Stomach smooth muscle (tissue), 2 donors: ENCODE data around the gene PTGFRN.
A peak's percentile ranks its signal among the peaks of the same experiment; 100 is the strongest.

Source experiments
- H3K27ac ChIP-seq: one replicate; pipeline ENCODE4 v1.7.0; 2013; ENCODE audit warnings: mild to moderate bottlenecking, low read length, inconsistent platforms
- H3K27me3 ChIP-seq, 2 donors: one replicate each; pipeline ENCODE4 v1.7.0; 2013; ENCODE audit warnings: low read length in 2 of 2; ENCODE audit not compliant: insufficient read depth in 2 of 2, control insufficient read depth in 1 of 2
- H3K36me3 ChIP-seq, 2 donors: one replicate each; pipeline ENCODE4 v1.7.0; 2013; ENCODE audit warnings: low read length in 2 of 2; ENCODE audit not compliant: control insufficient read depth in 2 of 2, insufficient read depth in 2 of 2
- H3K4me1 ChIP-seq: one replicate; pipeline ENCODE4 v1.7.0; 2013; ENCODE audit warnings: low read length; ENCODE audit not compliant: control insufficient read depth, insufficient read depth
- H3K4me3 ChIP-seq, 2 donors: one replicate each; pipeline ENCODE4 v1.7.0; 2013; ENCODE audit warnings: low read length in 2 of 2
- H3K9ac ChIP-seq, 2 donors: one replicate each; pipeline ENCODE4 v1.7.0; 2013; ENCODE audit warnings: low read length in 2 of 2, mild to moderate bottlenecking in 1 of 2
- H3K9me3 ChIP-seq, 2 donors: one replicate each; pipeline ENCODE4 v1.7.0; 2013; ENCODE audit warnings: low read length in 2 of 2; ENCODE audit not compliant: control insufficient read depth in 2 of 2
- donor health status: healthy.
- donor health status: Pancreatic carcinoma.

Gene PTGFRN

DNA sequence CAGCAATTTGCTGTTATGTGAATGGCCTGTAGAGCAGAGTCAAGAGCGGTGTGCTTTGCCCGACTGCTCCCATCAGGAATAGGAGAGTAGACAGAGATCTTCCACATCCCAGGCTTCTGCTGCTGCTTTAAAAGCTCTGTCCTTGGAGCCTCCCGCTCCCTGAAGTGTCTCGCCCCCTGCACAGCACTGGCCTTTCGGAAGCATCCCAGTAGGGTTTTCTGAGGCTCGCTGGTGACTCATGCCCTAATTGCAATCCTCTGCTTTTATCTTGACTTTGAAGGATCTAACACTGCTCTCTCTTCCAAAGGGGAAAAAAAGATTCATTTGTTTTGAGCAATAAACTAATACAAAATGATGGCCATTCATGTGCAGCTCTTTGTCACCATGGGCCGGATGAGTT lies 78.5 kb downstream of the PTGFRN start:
- peaks cover 3 to 8% of the 10 kb centered on the region in 2 donors for H3K36me3 ChIP-seq
- H3K9ac ChIP-seq: no peak overlapping the region
- H3K27me3 ChIP-seq: no peaks in the 10 kb centered on the region
- H3K27ac ChIP-seq: peak overlapping the region; percentile 71
- peaks cover 53% of the 10 kb centered on the region for H3K4me1 ChIP-seq
- no peaks in the 10 kb centered on the region for H3K9me3 ChIP-seq
- no peak overlapping the region for H3K4me3 ChIP-seq

DNA sequence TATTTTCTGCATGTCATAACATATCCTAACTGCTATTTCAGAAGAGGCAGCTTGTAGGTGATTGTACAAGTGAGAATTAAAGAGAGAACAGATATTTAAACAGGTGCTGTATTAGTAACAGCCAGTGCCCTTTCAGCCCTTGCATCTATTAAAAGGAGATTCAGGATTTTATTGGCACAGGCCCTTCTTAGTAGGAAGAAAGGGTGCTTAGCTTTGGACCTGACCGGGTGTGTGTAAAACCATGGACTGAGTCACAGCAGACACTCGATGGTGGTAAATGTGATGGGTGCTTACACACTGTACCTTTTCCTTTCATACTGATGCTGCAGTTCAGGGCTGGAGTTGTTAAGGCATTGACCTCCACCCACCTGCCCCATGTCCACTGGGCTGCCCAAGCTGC lies 79.2 kb downstream of the PTGFRN start:
- Histone ChIP-seq H3K4me1 (peaks cover 48% of the 10 kb centered on the region), H3K9me3 (no peaks in the 10 kb centered on the region), H3K27ac (peak overlapping the region; percentile 71), H3K27me3 (no peaks in the 10 kb centered on the region), H3K36me3 (peaks cover 3 to 8% of the 10 kb centered on the region in 2 donors), H3K4me3 (peak overlapping the region in 1 of 2 donors; percentile 3), H3K9ac (no peak overlapping the region)

- no peak overlapping the region for H3K27ac ChIP-seq
- peaks cover 39% of the 10 kb centered on the region for H3K4me1 ChIP-seq
Observed at GRCh38 chr1:116989835-116990234, 80.1 kb downstream of the PTGFRN start.

GRCh38 chr1:116990612-116991151 lies 81.0 kb downstream of the PTGFRN start:
- peak overlapping the region in 1 of 2 donors; percentile 8 for H3K4me3 ChIP-seq
- H3K36me3 ChIP-seq: peaks cover 3 to 5% of the 10 kb centered on the region in 2 donors
- H3K9ac ChIP-seq: peak overlapping the region in 1 of 2 donors; percentile 13
- H3K9me3 ChIP-seq: no peaks in the 10 kb centered on the region
- H3K27me3 ChIP-seq: no peaks in the 10 kb centered on the region
- no peak overlapping the region for H3K27ac ChIP-seq
- peaks cover 34% of the 10 kb centered on the region for H3K4me1 ChIP-seq

More at GRCh38 chr1:116989835-116990234, 80.1 kb downstream of the PTGFRN start:
- H3K27me3 ChIP-seq: no peaks in the 10 kb centered on the region
- H3K4me3 ChIP-seq: no peak overlapping the region
- no peaks in the 10 kb centered on the region for H3K9me3 ChIP-seq
- H3K36me3 ChIP-seq: peaks cover 3 to 5% of the 10 kb centered on the region in 2 donors
- H3K9ac ChIP-seq: no peak overlapping the region

GRCh38 chr1:116991171-116991845 lies 81.6 kb downstream of the PTGFRN start:
- Histone ChIP-seq H3K27ac (no peak overlapping the region), H3K4me1 (peaks cover 30% of the 10 kb centered on the region), H3K27me3 (no peaks in the 10 kb centered on the region), H3K4me3 (no peak overlapping the region), H3K9ac (no peak overlapping the region), H3K36me3 (peaks cover 3 to 5% of the 10 kb centered on the region in 2 donors), H3K9me3 (no peaks in the 10 kb centered on the region)

- no peaks in the 10 kb centered on the region for H3K27me3 ChIP-seq
- no peak overlapping the region for H3K4me3 ChIP-seq
- H3K27ac ChIP-seq: no peak overlapping the region
Observed at GRCh38 chr1:116991918-116992317, 82.2 kb downstream of the PTGFRN start.

GRCh38 chr1:116993286-116993685 lies 83.6 kb downstream of the PTGFRN start:
- Histone ChIP-seq H3K4me3 (no peak overlapping the region), H3K27ac (no peak overlapping the region), H3K9ac (no peak overlapping the region), H3K27me3 (no peaks in the 10 kb centered on the region), H3K36me3 (peaks cover 3 to 5% of the 10 kb centered on the region in 2 donors), H3K4me1 (peaks cover 17% of the 10 kb centered on the region), H3K9me3 (no peaks in the 10 kb centered on the region)

More at GRCh38 chr1:116991918-116992317, 82.2 kb downstream of the PTGFRN start:
- no peaks in the 10 kb centered on the region for H3K9me3 ChIP-seq
- peaks cover 25% of the 10 kb centered on the region for H3K4me1 ChIP-seq
- peaks cover 3 to 5% of the 10 kb centered on the region in 2 donors for H3K36me3 ChIP-seq
- H3K9ac ChIP-seq: no peak overlapping the region

GRCh38 chr1:116994411-116994810 lies 84.7 kb downstream of the PTGFRN start:
- no peaks in the 10 kb centered on the region for H3K9me3 ChIP-seq
- H3K4me1 ChIP-seq: peaks cover 6% of the 10 kb centered on the region
- no peak overlapping the region for H3K4me3 ChIP-seq

DNA sequence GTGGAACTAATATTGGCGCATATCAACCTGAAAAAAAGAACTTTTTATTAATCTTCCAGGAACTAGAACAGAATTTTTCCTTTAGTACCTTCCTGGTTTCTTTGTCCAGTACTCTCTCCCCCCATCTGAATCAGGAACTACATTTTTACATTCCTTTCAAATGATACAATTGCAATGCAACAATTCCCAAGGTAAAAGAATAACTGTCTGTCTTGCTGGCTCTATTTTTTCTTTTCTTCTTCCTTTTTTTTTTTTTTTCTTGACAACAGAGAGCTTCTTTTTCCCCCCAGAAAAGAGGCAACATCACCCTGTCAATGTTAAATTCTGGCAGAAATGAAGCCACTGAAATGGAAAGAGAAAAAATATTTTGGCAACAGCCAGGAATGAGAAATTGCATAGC lies 87.3 kb downstream of the PTGFRN start:
- no peak overlapping the region for H3K4me3 ChIP-seq
- no peak overlapping the region for H3K27ac ChIP-seq

More at GRCh38 chr1:116994411-116994810, 84.7 kb downstream of the PTGFRN start:
- no peak overlapping the region for H3K9ac ChIP-seq
- peaks cover 3 to 5% of the 10 kb centered on the region in 2 donors for H3K36me3 ChIP-seq
- no peaks in the 10 kb centered on the region for H3K27me3 ChIP-seq
- H3K27ac ChIP-seq: no peak overlapping the region

DNA sequence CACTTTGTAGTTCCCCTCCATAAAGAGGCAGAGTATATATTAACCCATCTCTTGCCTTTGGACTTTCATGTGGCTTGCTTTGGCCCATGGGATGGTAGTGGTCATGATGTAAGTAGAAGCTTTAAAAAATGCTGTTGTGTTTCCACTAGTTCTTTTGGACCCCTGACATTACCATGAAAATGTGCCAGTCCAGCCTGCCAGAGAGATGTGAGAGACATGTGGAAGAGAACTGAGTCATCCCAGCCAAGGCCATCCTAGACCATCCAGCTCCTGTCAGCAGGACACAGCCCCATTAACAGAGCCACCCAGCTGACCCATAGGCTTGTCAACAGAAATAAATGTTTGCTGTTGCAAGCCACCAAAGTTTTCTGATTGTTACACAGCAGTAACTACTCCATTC lies 87.9 kb downstream of the PTGFRN start:
- H3K27me3 ChIP-seq: no peaks in the 10 kb centered on the region
- H3K4me3 ChIP-seq: no peak overlapping the region
- H3K4me1 ChIP-seq: no peaks in the 10 kb centered on the region
- no peaks in the 10 kb centered on the region for H3K9me3 ChIP-seq
- H3K9ac ChIP-seq: no peak overlapping the region
- no peak overlapping the region for H3K27ac ChIP-seq
- H3K36me3 ChIP-seq: no peaks in the 10 kb centered on the region

More for the DNA sequence above, 87.3 kb downstream of the PTGFRN start:
- no peaks in the 10 kb centered on the region for H3K36me3 ChIP-seq
- H3K9ac ChIP-seq: no peak overlapping the region
- H3K27me3 ChIP-seq: no peaks in the 10 kb centered on the region
- H3K4me1 ChIP-seq: no peaks in the 10 kb centered on the region
- H3K9me3 ChIP-seq: no peaks in the 10 kb centered on the region

DNA sequence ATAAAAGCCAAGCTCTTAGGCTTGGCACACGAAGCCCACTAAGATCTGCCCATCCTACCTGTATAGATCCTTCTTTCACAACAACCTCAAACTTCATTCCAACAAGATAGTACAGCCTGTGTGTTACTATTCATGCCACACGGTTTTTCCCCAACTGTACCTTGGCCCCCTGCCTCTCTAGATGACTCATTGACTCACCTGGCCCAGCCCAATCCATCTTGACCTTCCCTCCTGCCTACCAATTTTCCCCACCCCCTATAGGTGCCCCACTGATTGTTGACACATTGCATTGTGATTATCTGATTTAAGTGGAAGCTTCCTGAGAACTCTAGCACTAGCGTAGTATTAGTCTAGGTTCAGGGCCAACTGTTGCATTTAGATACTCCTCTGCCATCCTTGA lies 89.9 kb downstream of the PTGFRN start:
- Histone ChIP-seq H3K36me3 (no peaks in the 10 kb centered on the region), H3K9ac (no peak overlapping the region), H3K4me1 (no peaks in the 10 kb centered on the region), H3K9me3 (no peaks in the 10 kb centered on the region), H3K27ac (no peak overlapping the region), H3K27me3 (no peaks in the 10 kb centered on the region), H3K4me3 (no peak overlapping the region)
